ENCODE data around the gene ELL2. TPM values are rescaled to one million over a fixed set of nuclear protein-coding genes. Genes with fewer than 3 reads are reported as not detected.

ELL2 gene
- total and polyA plus RNA-seq, 2 donors (not counting 1 experiment from before 2014, with no cell fraction given): 68.5 to 121 TPM

GRCh38 chr5:95920822-95921221 is 40.8 kb downstream of the ELL2 start:
- H3K36me3 ChIP-seq (ENCODE audit: control insufficient read depth, insufficient read depth, low read length): no peaks in the 10 kb centered on the region
- no peak overlapping the region for H3K9ac ChIP-seq (ENCODE audit: insufficient read depth, low read length)
- peaks cover 2% of the 10 kb centered on the region for H3K4me1 ChIP-seq (ENCODE audit: control insufficient read depth, extremely low read depth, insufficient read depth, low read length)
- no peak overlapping the region for H3K4me2 ChIP-seq (ENCODE audit: extremely low read depth, insufficient read depth, low read length)
- H3K27me3 ChIP-seq (ENCODE audit: control insufficient read depth, insufficient read depth, low read length): no peaks in the 10 kb centered on the region
- H3K79me2 ChIP-seq (ENCODE audit: control insufficient read depth, insufficient read depth, low read length): peaks cover 72% of the 10 kb centered on the region
- no peak for DNase-seq (ENCODE audit: low read depth in 2 of 2)
- no peaks in the 10 kb centered on the region for H4K20me1 ChIP-seq (ENCODE audit: control insufficient read depth, extremely low read depth, insufficient read depth, low read length)
- no peak overlapping the region for H3K4me3 ChIP-seq (replicated peaks in 1 of 4; ENCODE audit: control extremely low read depth in 1 of 4, insufficient read depth in 1 of 4, low read depth in 3 of 4, low read length in 4 of 4)
- no peaks in the 10 kb centered on the region for H3K9me3 ChIP-seq (ENCODE audit: control insufficient read depth, insufficient read depth, low read depth, low read length)
- TF ChIP-seq EZH2 (IDR thresholded peaks at IDR 0.05; ENCODE audit: low read length, missing control alignments): no peak
- TF ChIP-seq CTCF (conservative IDR thresholded peaks at IDR 0.05 in 1 of 2, IDR thresholded peaks at IDR 0.05 in 1 of 2; ENCODE audit: low read depth in 1 of 2, low read length in 2 of 2): no peak
- no peak overlapping the region for H3K27ac ChIP-seq (ENCODE audit: insufficient read depth, low read length)
- no peak overlapping the region for H2AFZ ChIP-seq (ENCODE audit: low read length)

DNA sequence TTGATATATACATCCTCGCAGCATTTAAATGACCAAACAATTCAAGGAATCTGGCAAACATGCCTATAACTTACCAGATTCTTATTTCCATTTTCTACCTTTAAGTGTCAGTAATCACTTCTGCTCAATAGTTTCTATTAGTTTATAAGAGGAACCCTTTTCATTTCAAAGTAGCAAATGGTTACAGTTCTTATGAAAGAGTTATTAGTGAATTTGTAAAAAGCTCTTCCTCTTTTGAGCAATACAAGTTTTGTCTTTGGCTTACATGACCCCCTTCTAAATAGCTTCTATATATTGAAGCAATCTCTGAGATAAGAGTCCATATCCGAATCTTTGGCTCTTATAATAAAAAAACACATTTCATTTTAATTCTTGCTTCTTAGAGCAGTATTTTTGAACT is 42.0 kb downstream of the ELL2 start:
- no peak for DNase-seq (ENCODE audit: low read depth in 2 of 2)
- no peaks in the 10 kb centered on the region for H3K27me3 ChIP-seq (ENCODE audit: control insufficient read depth, insufficient read depth, low read length)
- TF ChIP-seq EZH2 (IDR thresholded peaks at IDR 0.05; ENCODE audit: low read length, missing control alignments) (no peak), CTCF (conservative IDR thresholded peaks at IDR 0.05 in 1 of 2, IDR thresholded peaks at IDR 0.05 in 1 of 2; ENCODE audit: low read depth in 1 of 2, low read length in 2 of 2) (no peak)
- no peak overlapping the region for H3K27ac ChIP-seq (ENCODE audit: insufficient read depth, low read length)
- no peak overlapping the region for H3K4me2 ChIP-seq (ENCODE audit: extremely low read depth, insufficient read depth, low read length)
- peaks cover 1% of the 10 kb centered on the region for H3K36me3 ChIP-seq (ENCODE audit: control insufficient read depth, insufficient read depth, low read length)
- peaks cover 68% of the 10 kb centered on the region for H3K79me2 ChIP-seq (ENCODE audit: control insufficient read depth, insufficient read depth, low read length)
- H3K4me1 ChIP-seq (ENCODE audit: control insufficient read depth, extremely low read depth, insufficient read depth, low read length): peaks cover under 1% of the 10 kb centered on the region
- no peak overlapping the region for H3K4me3 ChIP-seq (replicated peaks in 1 of 4; ENCODE audit: control extremely low read depth in 1 of 4, insufficient read depth in 1 of 4, low read depth in 3 of 4, low read length in 4 of 4)
- H4K20me1 ChIP-seq (ENCODE audit: control insufficient read depth, extremely low read depth, insufficient read depth, low read length): no peaks in the 10 kb centered on the region
- H3K9ac ChIP-seq (ENCODE audit: insufficient read depth, low read length): no peak overlapping the region
- H2AFZ ChIP-seq (ENCODE audit: low read length): no peak overlapping the region
- no peaks in the 10 kb centered on the region for H3K9me3 ChIP-seq (ENCODE audit: control insufficient read depth, insufficient read depth, low read depth, low read length)

DNA sequence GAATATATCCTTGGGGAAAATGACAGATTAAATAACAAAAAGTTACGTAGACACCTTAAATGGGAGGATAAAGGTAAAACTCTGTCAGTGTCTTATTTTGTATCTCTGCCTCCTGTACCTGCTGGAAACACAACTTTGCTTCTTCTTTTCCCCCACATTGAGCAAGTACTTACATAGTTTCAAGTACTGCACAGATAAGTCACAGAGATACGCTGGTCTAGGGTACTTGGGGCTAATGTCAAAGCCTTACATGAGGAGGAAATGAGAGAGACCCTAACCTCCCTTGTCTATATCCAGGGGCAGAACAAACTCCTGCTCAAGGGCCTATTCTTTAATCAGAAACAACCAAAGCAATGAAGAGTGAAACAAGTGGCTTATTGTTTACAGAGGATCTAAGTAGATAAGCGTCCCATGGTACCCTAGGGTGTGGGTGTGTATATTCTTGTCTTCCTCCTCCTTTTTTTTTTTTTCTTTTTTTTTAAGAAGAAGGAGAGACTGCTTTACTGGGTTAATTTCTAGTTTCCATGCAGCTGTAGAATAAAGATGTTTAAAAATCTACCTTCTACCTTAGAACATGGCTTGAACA is 43.1 kb downstream of the ELL2 start:
- TF ChIP-seq CTCF (conservative IDR thresholded peaks at IDR 0.05 in 1 of 2, IDR thresholded peaks at IDR 0.05 in 1 of 2; ENCODE audit: low read depth in 1 of 2, low read length in 2 of 2) (no peak), EZH2 (IDR thresholded peaks at IDR 0.05; ENCODE audit: low read length, missing control alignments) (no peak)
- Histone ChIP-seq H3K9me3 (ENCODE audit: control insufficient read depth, insufficient read depth, low read depth, low read length) (no peaks in the 10 kb centered on the region), H3K27ac (ENCODE audit: insufficient read depth, low read length) (no peak overlapping the region), H3K4me2 (ENCODE audit: extremely low read depth, insufficient read depth, low read length) (no peak overlapping the region), H3K79me2 (ENCODE audit: control insufficient read depth, insufficient read depth, low read length) (peaks cover 62% of the 10 kb centered on the region), H3K36me3 (ENCODE audit: control insufficient read depth, insufficient read depth, low read length) (peaks cover 1% of the 10 kb centered on the region), H3K4me1 (ENCODE audit: control insufficient read depth, extremely low read depth, insufficient read depth, low read length) (no peaks in the 10 kb centered on the region), H3K4me3 (replicated peaks in 1 of 4; ENCODE audit: control extremely low read depth in 1 of 4, insufficient read depth in 1 of 4, low read depth in 3 of 4, low read length in 4 of 4) (no peak overlapping the region), H3K9ac (ENCODE audit: insufficient read depth, low read length) (no peak overlapping the region), H4K20me1 (ENCODE audit: control insufficient read depth, extremely low read depth, insufficient read depth, low read length) (no peaks in the 10 kb centered on the region), H2AFZ (ENCODE audit: low read length) (no peak overlapping the region), H3K27me3 (ENCODE audit: control insufficient read depth, insufficient read depth, low read length) (no peaks in the 10 kb centered on the region)
- DNase-seq (ENCODE audit: low read depth in 2 of 2): no peak

Measured in fibroblast of lung (primary cell).